ENCODE data around the gene TUSC2.

DNA sequence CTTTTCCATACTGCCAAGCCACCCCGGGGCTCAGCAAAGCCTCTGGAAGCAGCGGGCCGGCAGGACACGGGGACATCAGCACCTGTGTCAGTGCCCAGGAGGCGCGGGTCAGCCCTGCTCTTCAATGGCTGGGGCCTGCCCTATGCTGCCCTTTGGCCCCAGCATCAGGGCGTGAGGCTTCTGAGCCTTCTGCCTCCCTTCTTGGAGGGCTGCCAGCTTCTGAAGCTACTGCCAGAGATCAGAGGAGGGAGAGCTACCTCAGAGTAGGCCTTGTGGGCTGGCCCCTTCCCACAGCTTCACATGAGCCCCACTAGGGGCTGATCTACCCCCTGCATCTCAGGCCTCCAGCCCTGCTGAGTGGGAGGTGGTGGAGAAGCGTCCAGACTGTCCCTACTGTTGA, 44.3 kb upstream of the TUSC2 start:
- no peak for TF ChIP-seq EZH2 (IDR thresholded peaks at IDR 0.05; ENCODE audit: borderline replicate concordance, low read depth, low read length, poor library complexity, severe bottlenecking)
- TF ChIP-seq, protein P1, sequence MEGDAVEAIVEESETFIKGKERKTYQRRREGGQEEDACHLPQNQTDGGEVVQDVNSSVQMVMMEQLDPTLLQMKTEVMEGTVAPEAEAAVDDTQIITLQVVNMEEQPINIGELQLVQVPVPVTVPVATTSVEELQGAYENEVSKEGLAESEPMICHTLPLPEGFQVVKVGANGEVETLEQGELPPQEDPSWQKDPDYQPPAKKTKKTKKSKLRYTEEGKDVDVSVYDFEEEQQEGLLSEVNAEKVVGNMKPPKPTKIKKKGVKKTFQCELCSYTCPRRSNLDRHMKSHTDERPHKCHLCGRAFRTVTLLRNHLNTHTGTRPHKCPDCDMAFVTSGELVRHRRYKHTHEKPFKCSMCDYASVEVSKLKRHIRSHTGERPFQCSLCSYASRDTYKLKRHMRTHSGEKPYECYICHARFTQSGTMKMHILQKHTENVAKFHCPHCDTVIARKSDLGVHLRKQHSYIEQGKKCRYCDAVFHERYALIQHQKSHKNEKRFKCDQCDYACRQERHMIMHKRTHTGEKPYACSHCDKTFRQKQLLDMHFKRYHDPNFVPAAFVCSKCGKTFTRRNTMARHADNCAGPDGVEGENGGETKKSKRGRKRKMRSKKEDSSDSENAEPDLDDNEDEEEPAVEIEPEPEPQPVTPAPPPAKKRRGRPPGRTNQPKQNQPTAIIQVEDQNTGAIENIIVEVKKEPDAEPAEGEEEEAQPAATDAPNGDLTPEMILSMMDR (conservative IDR thresholded peaks at IDR 0.05; ENCODE audit: low read depth, low read length), result no peak
